ENCODE measurements around the gene LTA. TPM values are rescaled to one million over a fixed set of nuclear protein-coding genes. Genes with fewer than 3 reads are reported as not detected.
A peak's percentile ranks its signal among the peaks of the same experiment; 100 is the strongest.

Gene LTA
- polyA plus RNA-seq, 1 experiment, result not detected

DNA sequence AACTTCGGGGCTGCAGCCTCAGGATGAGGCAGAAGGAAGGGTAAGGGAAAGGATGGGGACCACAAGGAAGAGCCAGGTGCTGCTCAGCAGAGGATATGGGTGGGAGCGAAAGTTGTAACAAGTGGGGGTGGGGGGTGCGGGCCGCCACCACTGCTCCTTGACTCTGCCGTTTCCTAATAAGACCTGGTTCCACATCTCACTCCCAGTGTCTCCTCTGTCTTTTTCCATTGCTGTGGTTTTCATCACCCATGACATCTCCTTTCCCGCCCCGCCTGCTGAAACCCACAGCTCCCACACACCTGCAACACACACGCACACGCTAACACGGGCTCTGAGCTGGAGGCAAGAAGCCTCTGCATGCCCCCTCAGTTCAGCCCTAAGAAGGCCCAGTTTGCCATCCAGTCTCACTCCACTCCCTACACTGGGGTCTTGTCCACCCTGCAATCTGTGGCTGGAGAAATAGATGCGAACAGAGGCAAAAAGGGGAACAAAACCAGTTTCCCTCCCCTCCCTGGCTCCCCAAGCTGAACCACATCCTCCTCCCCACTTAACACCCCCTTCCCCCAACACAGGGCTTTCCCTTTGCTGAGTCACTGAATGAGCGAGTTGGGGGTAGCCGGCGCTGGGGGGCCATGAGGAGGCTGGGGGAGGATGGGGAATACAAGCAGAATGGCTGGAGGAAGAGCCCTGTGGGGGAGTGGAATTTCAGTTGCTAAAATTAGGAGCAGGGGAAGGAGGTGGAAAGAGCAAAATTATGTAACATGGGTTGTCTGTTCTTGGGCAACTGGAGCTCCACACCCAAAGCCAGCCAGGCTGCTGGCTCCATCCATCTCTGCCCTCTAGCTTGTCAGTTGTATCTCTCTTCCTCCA is 13.2 kb upstream of the LTA start:
- Histone ChIP-seq H3K27ac (ENCODE audit: low read depth, low read length) (peak overlapping the region; percentile 31), H3K9me3 (ENCODE audit: control insufficient read depth, insufficient read depth, low read length) (no peaks in the 10 kb centered on the region; the same call in 1 of the 2 replicates), H3K27me3 (ENCODE audit: control insufficient read depth, insufficient read depth, low read length) (no peaks in the 10 kb centered on the region), H3K4me3 (ENCODE audit: low read depth, low read length) (no peak overlapping the region)
- DNase-seq (ENCODE audit: low read depth, low spot score), result no peak
- ChIA-PET CTCF (interaction anchor here (1.0 to 2.6 kb wide), 3 partner anchors 9 to 39 kb away, joined by 3 to 11 read pairs (median 3); no protein-coding TSS in a partner anchor), POLR2A (no interaction called here)
- TF ChIP-seq, protein P1, sequence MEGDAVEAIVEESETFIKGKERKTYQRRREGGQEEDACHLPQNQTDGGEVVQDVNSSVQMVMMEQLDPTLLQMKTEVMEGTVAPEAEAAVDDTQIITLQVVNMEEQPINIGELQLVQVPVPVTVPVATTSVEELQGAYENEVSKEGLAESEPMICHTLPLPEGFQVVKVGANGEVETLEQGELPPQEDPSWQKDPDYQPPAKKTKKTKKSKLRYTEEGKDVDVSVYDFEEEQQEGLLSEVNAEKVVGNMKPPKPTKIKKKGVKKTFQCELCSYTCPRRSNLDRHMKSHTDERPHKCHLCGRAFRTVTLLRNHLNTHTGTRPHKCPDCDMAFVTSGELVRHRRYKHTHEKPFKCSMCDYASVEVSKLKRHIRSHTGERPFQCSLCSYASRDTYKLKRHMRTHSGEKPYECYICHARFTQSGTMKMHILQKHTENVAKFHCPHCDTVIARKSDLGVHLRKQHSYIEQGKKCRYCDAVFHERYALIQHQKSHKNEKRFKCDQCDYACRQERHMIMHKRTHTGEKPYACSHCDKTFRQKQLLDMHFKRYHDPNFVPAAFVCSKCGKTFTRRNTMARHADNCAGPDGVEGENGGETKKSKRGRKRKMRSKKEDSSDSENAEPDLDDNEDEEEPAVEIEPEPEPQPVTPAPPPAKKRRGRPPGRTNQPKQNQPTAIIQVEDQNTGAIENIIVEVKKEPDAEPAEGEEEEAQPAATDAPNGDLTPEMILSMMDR (IDR thresholded peaks at IDR 0.05; ENCODE audit: low read depth, low read length), result no peak

DNA sequence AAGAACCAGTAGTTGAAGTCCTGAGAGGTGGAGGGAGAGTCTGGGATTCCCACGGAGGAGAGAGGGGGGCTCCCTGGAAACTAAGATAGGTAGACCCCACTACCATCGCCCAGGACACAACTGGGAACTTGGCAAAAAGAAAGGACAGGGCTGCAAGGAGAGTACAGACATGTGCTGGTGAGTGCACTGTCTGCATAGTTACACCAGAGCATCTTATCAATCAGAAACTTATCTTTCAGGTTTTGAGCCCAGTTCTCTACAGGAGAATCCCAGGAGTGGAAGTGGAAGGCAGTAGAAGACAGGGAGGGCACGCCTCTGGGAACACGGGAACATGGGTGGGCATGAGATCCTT is 12.5 kb upstream of the LTA start:
- Histone ChIP-seq H3K4me3 (ENCODE audit: low read depth, low read length) (no peak overlapping the region), H3K27ac (ENCODE audit: low read depth, low read length) (peak overlapping the region; percentile 68), H3K27me3 (ENCODE audit: control insufficient read depth, insufficient read depth, low read length) (no peaks in the 10 kb centered on the region), H3K9me3 (ENCODE audit: control insufficient read depth, insufficient read depth, low read length) (no peaks in the 10 kb centered on the region; the same call in 1 of the 2 replicates)
- TF ChIP-seq, protein P1 (IDR thresholded peaks at IDR 0.05; ENCODE audit: low read depth, low read length), result no peak
- DNase-seq (ENCODE audit: low read depth, low spot score), result no peak
- ChIA-PET CTCF (interaction anchor here (1.3 to 2.6 kb wide), 2 partner anchors 8 to 38 kb away, joined by 3 to 11 read pairs; no protein-coding TSS in a partner anchor), POLR2A (no interaction called here)

DNA sequence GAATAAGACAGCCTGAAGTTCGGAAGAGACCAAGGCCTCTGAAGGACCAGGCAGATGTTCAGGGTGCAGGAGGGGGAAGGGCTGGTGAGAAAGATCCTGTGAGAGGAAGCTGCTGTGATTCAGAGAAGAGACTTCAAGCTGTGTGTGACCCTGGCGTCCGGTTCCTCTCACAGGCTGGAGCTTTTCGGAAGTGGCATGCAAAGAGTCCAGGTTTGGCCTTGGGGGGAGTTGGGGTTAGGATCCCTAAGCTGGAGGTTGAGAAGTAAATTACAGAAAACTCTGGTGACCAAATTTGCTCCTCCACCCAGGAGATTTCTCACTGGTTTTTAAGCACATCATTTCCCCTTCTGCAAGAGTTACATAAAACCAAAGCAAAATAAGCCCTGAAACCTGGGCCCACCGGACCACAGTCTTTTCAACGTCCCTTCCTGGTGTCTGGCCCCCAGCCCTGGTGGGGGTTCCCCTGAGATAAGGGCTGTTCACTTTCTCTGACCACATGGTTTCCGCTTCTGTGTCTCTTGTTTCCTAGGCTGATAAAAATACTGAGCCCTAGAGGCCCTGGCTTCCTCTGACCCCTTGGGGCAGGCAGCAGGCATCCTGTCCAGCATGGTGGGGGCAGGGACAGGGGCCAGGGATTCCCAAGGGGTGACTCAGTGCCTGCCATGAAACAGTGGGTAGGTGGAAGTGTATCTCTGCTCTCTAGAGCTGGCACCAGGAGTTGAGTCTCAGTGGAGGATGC is 12.0 kb upstream of the LTA start:
- Histone ChIP-seq H3K27me3 (ENCODE audit: control insufficient read depth, insufficient read depth, low read length) (peaks cover under 1% of the 10 kb centered on the region), H3K9me3 (ENCODE audit: control insufficient read depth, insufficient read depth, low read length) (no peaks in the 10 kb centered on the region; the same call in 1 of the 2 replicates), H3K4me3 (ENCODE audit: low read depth, low read length) (no peak overlapping the region), H3K27ac (ENCODE audit: low read depth, low read length) (peak overlapping the region; percentile 68)
- no peak for DNase-seq (ENCODE audit: low read depth, low spot score)
- POLR2A ChIA-PET, result interaction anchor here (1.0 kb wide), 1 partner anchor 10 kb away, joined by 3 read pairs; no protein-coding TSS in a partner anchor
- CTCF ChIA-PET, result interaction anchor here (0.5 to 2.6 kb wide), 3 partner anchors 8 to 37 kb away, joined by 3 to 11 read pairs (median 5); no protein-coding TSS in a partner anchor
- TF ChIP-seq, protein P1 (IDR thresholded peaks at IDR 0.05; ENCODE audit: low read depth, low read length), result no peak

DNA sequence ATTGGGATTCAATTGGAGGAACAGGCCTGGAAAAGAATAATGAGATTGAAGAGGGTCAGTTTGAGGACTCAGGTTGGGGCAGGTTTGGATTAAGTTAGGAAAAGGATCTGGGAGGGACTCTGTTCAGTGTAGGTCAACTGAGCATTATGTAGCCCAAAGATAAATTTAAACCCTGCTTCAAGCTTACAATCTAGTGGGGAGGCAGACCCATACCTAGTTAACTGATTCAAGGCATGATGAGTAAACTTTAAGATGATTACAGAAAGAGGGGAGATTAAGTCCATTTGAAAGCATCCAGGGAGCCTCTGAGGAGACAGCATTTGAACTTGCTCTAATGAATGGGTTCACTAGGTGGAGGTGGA is 11.4 kb upstream of the LTA start:
- TF ChIP-seq, protein P1 (IDR thresholded peaks at IDR 0.05; ENCODE audit: low read depth, low read length), result no peak
- ChIA-PET POLR2A (interaction anchor here (1.0 kb wide), 1 partner anchor 10 kb away, joined by 3 read pairs; no protein-coding TSS in a partner anchor), CTCF (interaction anchor here (0.6 to 2.6 kb wide), 2 partner anchors 37 to 348 kb away, joined by 3 to 11 read pairs; no protein-coding TSS in a partner anchor)
- Histone ChIP-seq H3K4me3 (ENCODE audit: low read depth, low read length) (no peak overlapping the region), H3K9me3 (ENCODE audit: control insufficient read depth, insufficient read depth, low read length) (no peaks in the 10 kb centered on the region; the same call in 1 of the 2 replicates), H3K27me3 (ENCODE audit: control insufficient read depth, insufficient read depth, low read length) (peaks cover 3% of the 10 kb centered on the region), H3K27ac (ENCODE audit: low read depth, low read length) (peak overlapping the region; percentile 68)
- DNase-seq (ENCODE audit: low read depth, low spot score), result no peak
